Endothelial cell (in vitro differentiated cells): ENCODE measurements around the gene CYP1B1. TPM values are rescaled to one million over a fixed set of nuclear protein-coding genes. Genes with fewer than 3 reads are reported as not detected.
"Not testable (repeated sequence)": the region's sequence is repeated elsewhere in the genome, so short reads cannot be mapped to it uniquely, and the experiment has no call there.

ENCODE experiments used
- DNase-seq: peaks from one replicate; pipeline ENCODE4 v3.0.0; 2021; ENCODE audit warnings: low spot score
- H3K27ac Mint-ChIP-seq: one replicate; pipeline ENCODE4 v1.8.0; 2021; ENCODE audit warnings: mixed read lengths, inconsistent platforms; ENCODE audit not compliant: unreplicated experiment
- H3K27me3 Mint-ChIP-seq: one replicate; pipeline ENCODE4 v1.8.0; 2021; ENCODE audit warnings: mild to moderate bottlenecking, moderate library complexity, mixed read lengths, inconsistent platforms; ENCODE audit not compliant: unreplicated experiment
- H3K36me3 Mint-ChIP-seq: one replicate; pipeline ENCODE4 v1.8.0; 2021; ENCODE audit warnings: mild to moderate bottlenecking, low read depth, mixed read lengths, inconsistent platforms; ENCODE audit not compliant: unreplicated experiment
- H3K4me1 Mint-ChIP-seq: one replicate; pipeline ENCODE4 v1.8.0; 2021; ENCODE audit warnings: mild to moderate bottlenecking, mixed read lengths, inconsistent platforms; ENCODE audit not compliant: unreplicated experiment
- H3K4me3 Mint-ChIP-seq: one replicate; pipeline ENCODE4 v1.8.0; 2021; ENCODE audit warnings: mild to moderate bottlenecking, mixed read lengths, inconsistent platforms; ENCODE audit not compliant: unreplicated experiment
- H3K9me3 Mint-ChIP-seq: one replicate; pipeline ENCODE4 v1.8.0; 2021; ENCODE audit warnings: mixed read lengths, inconsistent platforms; ENCODE audit not compliant: unreplicated experiment
- total RNA-seq: library from RNA; stranded (reverse); fragmentation: NEBNext Ultra II Directional; extraction: Animal tissue kit (Norgen Biotek cat#: 25700); gene quantifications from one replicate; pipeline ENCODE4 v1.2.1, GENCODE V29; 2021; ENCODE audit not compliant: unreplicated experiment
- TF ChIP-seq, protein P1 (sequence below): fragments of 200-600 bp; sonication (generic); IDR thresholded peaks from one replicate; pipeline ENCODE4 v1.5.0; 2021; ENCODE audit warnings: antibody characterized with exemption; ENCODE audit not compliant: unreplicated experiment

The CYP1B1 gene
- total RNA-seq, 1 donor from 2014 or later: 1.2 TPM

GRCh38 chr2:38113051-38113450, 37.1 kb upstream of the CYP1B1 start:
- Mint-ChIP-seq H3K36me3 (no peaks in the 10 kb centered on the region), H3K27ac (no peak overlapping the region), H3K4me1 (no peaks in the 10 kb centered on the region), H3K9me3 (peaks cover 3% of the 10 kb centered on the region), H3K27me3 (peaks cover 2% of the 10 kb centered on the region), H3K4me3 (no peak overlapping the region)
- TF ChIP-seq, protein P1, sequence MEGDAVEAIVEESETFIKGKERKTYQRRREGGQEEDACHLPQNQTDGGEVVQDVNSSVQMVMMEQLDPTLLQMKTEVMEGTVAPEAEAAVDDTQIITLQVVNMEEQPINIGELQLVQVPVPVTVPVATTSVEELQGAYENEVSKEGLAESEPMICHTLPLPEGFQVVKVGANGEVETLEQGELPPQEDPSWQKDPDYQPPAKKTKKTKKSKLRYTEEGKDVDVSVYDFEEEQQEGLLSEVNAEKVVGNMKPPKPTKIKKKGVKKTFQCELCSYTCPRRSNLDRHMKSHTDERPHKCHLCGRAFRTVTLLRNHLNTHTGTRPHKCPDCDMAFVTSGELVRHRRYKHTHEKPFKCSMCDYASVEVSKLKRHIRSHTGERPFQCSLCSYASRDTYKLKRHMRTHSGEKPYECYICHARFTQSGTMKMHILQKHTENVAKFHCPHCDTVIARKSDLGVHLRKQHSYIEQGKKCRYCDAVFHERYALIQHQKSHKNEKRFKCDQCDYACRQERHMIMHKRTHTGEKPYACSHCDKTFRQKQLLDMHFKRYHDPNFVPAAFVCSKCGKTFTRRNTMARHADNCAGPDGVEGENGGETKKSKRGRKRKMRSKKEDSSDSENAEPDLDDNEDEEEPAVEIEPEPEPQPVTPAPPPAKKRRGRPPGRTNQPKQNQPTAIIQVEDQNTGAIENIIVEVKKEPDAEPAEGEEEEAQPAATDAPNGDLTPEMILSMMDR: no peak
- no peak for DNase-seq

DNA sequence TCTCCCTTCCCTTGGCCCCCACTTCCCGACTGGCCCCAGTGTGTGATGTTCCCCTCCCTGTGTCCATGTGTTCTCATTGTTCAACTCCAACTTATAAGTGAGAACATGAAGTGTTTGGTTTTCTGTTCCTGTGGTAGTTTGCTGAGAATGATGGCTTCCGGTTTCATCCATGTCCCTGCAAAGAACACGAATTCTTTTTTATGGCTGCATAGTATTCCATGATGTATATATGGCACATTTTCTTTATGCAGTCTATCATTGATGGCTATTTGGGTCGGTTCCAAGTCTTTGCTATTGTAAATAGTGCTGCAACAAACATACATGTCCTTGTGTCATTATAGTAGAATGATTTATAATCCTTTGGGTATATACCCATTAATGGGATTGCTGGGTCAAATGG, 35.4 kb upstream of the CYP1B1 start:
- not testable (repeated sequence) for H3K9me3 Mint-ChIP-seq, H3K27me3 Mint-ChIP-seq, H3K4me3 Mint-ChIP-seq, H3K4me1 Mint-ChIP-seq, DNase-seq, H3K27ac Mint-ChIP-seq, H3K36me3 Mint-ChIP-seq

DNA sequence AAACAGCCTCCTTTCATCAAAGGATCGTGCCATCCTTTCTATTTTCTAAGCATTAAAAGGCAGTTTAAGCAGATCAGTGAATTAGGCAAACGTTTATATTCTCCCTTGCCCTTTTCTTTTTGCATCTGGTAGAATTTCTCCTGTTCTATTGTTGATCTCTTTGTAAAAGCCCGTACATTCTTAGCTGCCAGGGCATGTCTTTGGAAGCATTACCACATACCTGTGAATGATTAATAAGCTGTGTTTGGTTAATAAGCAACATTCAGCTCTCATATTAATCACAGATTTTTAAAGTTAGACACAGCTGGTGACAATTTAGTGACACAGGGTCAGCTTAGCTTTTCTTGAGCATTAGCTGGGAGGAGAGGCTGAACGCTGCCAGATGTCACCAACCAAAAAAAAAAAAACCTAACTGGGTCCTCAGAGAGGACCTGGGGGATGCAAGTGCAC, 33.8 kb upstream of the CYP1B1 start:
- Mint-ChIP-seq H3K9me3 (peaks cover 3% of the 10 kb centered on the region), H3K27ac (no peak overlapping the region), H3K4me3 (no peak overlapping the region), H3K27me3 (peaks cover 4% of the 10 kb centered on the region), H3K4me1 (peaks cover 11% of the 10 kb centered on the region), H3K36me3 (no peaks in the 10 kb centered on the region)
- DNase-seq: no peak
- TF ChIP-seq, protein P1: no peak

DNA sequence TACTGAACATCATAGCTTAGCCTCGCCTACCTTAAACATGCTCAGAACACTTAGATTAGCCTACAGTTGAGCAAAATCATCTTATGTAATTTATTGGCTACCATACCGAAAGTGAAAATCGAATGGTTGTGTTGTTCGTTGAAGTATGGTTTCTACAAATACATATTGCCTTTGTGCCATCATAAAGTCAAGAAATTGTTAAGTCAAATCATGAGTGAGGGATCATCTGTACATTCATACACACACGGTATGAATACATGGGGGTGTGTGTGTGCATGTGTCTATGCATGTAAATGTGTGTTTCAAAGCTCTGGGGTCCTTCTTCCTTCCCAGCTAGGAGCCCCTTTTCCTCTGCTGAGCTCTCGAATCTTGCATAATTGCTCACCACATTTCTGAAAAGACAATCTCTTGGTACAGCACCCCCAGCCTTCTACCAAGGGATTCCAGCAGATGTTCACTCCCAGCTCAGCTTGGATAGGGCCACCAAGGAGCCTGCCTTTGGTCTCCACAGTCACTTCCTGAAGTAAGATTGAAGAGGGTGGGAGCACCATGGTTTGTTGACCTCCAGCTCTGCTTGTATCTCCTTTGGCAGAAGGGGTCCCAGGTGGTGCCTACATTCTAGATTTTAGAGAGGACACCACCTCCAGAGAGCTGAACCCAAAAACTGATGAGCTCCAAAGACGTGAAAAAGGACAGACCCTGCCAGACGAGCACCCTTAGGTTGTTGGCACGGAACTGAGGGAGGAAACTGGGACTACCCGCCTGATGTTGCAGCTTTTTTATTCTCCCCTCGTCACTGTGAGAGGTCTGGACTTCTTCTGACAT, 33.2 kb upstream of the CYP1B1 start:
- Mint-ChIP-seq H3K4me3 (no peak overlapping the region), H3K27me3 (peaks cover 4% of the 10 kb centered on the region), H3K27ac (no peak overlapping the region), H3K36me3 (no peaks in the 10 kb centered on the region), H3K9me3 (peaks cover 3% of the 10 kb centered on the region), H3K4me1 (peaks cover 11% of the 10 kb centered on the region)
- no peak for DNase-seq
- TF ChIP-seq, protein P1: no peak

GRCh38 chr2:38107738-38108410, 31.9 kb upstream of the CYP1B1 start:
- H3K36me3 Mint-ChIP-seq: no peaks in the 10 kb centered on the region
- TF ChIP-seq, protein P1: no peak
- peaks cover 11% of the 10 kb centered on the region for H3K4me1 Mint-ChIP-seq
- H3K4me3 Mint-ChIP-seq: no peak overlapping the region
- H3K9me3 Mint-ChIP-seq: peaks cover 7% of the 10 kb centered on the region
- peaks cover 4% of the 10 kb centered on the region for H3K27me3 Mint-ChIP-seq
- H3K27ac Mint-ChIP-seq: no peak overlapping the region
- DNase-seq: no peak
